ENCODE results near the gene LSG1.

GRCh38 chr3:194688946-194689345 is 17.0 kb upstream of the LSG1 start:
- TF ChIP-seq CTCF (IDR thresholded peaks at IDR 0.05; ENCODE audit: low read length), result no peak
- no peak for TF ChIP-seq EZH2 (optimal IDR thresholded peaks at IDR 0.05; ENCODE audit: low read depth, low read length)

All from MM.1S (cell line).